ENCODE data around the gene TMEM191B.
"Not testable (repeated sequence)": the region's sequence is repeated elsewhere in the genome, so short reads cannot be mapped to it uniquely, and the experiment has no call there.

DNA sequence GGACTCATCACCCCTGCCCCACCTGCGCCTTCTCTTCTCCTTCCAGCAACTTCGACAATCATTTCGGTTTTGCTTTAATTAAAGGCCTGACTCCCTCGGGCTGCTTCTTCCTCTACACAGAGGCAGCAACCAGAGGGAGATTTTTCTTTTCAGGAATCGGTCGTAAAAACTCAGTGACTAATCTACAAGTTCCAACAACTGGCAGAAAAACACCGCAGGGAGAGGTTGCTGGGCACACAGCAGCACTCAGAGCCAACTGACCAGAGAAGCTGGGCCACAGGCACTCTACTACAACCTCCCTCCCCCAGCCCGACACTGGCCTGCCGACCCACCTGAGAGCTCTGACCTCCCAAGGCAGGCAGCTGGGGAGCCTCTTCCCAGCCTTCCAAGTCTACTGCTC, 48.1 kb downstream of the TMEM191B start:
- TF ChIP-seq, protein P1, sequence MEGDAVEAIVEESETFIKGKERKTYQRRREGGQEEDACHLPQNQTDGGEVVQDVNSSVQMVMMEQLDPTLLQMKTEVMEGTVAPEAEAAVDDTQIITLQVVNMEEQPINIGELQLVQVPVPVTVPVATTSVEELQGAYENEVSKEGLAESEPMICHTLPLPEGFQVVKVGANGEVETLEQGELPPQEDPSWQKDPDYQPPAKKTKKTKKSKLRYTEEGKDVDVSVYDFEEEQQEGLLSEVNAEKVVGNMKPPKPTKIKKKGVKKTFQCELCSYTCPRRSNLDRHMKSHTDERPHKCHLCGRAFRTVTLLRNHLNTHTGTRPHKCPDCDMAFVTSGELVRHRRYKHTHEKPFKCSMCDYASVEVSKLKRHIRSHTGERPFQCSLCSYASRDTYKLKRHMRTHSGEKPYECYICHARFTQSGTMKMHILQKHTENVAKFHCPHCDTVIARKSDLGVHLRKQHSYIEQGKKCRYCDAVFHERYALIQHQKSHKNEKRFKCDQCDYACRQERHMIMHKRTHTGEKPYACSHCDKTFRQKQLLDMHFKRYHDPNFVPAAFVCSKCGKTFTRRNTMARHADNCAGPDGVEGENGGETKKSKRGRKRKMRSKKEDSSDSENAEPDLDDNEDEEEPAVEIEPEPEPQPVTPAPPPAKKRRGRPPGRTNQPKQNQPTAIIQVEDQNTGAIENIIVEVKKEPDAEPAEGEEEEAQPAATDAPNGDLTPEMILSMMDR (IDR thresholded peaks at IDR 0.05): not testable (repeated sequence)
- TF ChIP-seq POLR2A (IDR thresholded peaks at IDR 0.05): not testable (repeated sequence)

Measured in Peyer's patch (tissue), 4 donors.